Gastrocnemius medialis (tissue), 4 donors: ENCODE results near the gene ZNF561.

Experiments
- CTCF ChIP-seq, 5 experiments: fragments of 450-650 bp in 3 of 5; fragments of 200-600 bp in 2 of 5; sonication (generic) in 2 of 5; IDR thresholded peaks in 4 of 5; conservative IDR thresholded peaks in 1 of 5; 1 replicate in 4 of 5; 2 replicates in 1 of 5; pipeline ENCODE4 v1.5.1; 2016 to 2019; ENCODE audit warnings: antibody characterized with exemption in 5 of 5, mild to moderate bottlenecking in 3 of 5, moderate library complexity in 3 of 5
- POLR2A ChIP-seq, 2 donors: fragments of 450-650 bp; IDR thresholded peaks; one replicate each; pipeline ENCODE4 v1.6.1; 2017; ENCODE audit warnings: antibody characterized with exemption in 2 of 2, mild to moderate bottlenecking in 2 of 2, moderate library complexity in 2 of 2

GRCh38 chr19:9650345-9650744, 29.3 kb upstream of the ZNF561 start:
- TF ChIP-seq CTCF (IDR thresholded peaks at IDR 0.05 in 4 of 5, conservative IDR thresholded peaks at IDR 0.05 in 1 of 5), result no peak
- TF ChIP-seq POLR2A (IDR thresholded peaks at IDR 0.05), result no peak
